NOMO-1 (cell line): ENCODE results near the gene SFTPD.

Source experiments
- DNase-seq, 2 experiments: peaks; one replicate each; lab custom pipeline; 2025; ENCODE audit not compliant: unreplicated experiment in 2 of 2; lab: John Stamatoyannopoulos, UW

Gene SFTPD

GRCh38 chr10:79946271-79947082, 2.4 kb downstream of the SFTPD start:
- no peak for DNase-seq

GRCh38 chr10:79944428-79945395, 4.2 kb downstream of the SFTPD start:
- DNase-seq: no peak

GRCh38 chr10:79943871-79944270, 5.0 kb downstream of the SFTPD start:
- DNase-seq: no peak

GRCh38 chr10:79942261-79943185, 6.4 kb downstream of the SFTPD start:
- DNase-seq: no peak

- DNase-seq: no peak
Observed at GRCh38 chr10:79941585-79942210, 7.2 kb downstream of the SFTPD start.

DNA sequence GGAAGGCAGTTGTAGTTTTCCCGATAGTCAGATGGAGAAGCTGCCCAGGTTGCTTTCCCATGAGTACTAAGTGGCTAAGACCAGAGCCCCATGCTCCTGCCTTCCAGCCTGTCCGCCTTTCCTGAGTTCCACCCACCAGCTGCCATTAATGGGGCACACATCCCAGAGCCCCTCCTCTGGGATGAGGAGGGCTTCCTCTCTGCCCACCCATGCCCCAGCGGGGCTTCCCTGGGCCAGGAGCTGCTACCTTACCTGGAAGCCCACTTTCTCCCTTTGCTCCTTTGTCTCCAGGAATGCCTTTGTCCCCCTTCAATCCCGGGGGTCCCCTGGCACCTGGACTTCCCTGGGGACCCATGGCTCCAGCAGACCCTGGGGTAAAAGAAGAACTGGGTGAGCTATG, 7.8 kb downstream of the SFTPD start:
- no peak for DNase-seq

GRCh38 chr10:79940431-79940830, 8.5 kb downstream of the SFTPD start:
- DNase-seq: no peak

DNA sequence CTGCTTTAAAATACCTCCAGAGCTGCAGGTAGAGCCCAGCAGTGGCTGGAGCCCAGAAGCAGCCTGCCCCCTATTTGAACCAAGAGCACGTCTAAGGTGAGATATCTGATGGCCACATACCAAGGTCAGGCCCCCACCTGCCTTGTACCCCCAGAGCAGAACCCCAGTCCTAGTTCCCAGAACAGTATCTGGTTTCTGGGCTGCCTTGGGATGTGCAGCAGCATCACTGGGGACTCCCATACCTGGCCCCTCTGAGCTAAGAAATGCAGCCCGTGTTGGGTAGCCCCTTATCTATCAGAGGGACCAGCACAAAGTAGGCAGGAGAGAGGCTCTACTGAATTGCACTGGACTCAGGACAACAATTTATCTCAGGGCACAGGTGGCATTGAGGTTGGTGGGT, 8.9 kb downstream of the SFTPD start:
- no peak for DNase-seq

DNA sequence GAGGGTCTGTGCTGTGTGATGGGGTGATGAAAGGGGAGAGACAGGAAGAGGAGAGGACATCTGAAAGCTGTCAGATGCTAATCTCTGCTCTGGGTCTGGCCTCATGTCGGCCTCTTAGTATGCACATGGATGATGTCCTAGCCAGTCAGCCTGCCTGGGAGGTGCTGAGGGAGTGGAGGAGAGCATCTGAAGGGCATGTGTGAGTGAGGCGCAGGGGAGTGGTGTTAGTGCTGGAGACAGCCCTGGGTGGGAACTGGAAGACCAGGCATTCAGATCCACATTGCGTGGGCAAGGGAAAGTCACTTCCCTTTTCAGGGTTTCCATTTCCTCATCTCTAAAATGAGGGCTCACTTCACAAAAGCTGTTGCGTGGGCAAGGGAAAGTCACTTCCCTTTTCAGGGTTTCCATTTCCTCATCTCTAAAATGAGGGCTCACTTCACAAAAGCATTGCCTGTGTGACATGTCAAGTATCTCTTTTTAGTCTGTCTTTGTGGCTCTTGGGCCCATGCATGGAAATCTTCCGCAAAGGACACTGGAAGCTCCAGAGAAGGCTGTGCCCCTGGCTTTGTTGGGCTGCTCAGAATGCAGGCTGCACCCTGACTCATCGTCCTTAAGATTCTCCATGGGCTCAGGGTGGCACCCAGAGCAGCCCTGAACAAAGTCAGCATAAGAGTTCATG, 10.0 kb downstream of the SFTPD start:
- peak; percentile 72 to 91 for DNase-seq

- DNase-seq: no peak
Observed at GRCh38 chr10:79937701-79938151, 11.2 kb downstream of the SFTPD start.

DNA sequence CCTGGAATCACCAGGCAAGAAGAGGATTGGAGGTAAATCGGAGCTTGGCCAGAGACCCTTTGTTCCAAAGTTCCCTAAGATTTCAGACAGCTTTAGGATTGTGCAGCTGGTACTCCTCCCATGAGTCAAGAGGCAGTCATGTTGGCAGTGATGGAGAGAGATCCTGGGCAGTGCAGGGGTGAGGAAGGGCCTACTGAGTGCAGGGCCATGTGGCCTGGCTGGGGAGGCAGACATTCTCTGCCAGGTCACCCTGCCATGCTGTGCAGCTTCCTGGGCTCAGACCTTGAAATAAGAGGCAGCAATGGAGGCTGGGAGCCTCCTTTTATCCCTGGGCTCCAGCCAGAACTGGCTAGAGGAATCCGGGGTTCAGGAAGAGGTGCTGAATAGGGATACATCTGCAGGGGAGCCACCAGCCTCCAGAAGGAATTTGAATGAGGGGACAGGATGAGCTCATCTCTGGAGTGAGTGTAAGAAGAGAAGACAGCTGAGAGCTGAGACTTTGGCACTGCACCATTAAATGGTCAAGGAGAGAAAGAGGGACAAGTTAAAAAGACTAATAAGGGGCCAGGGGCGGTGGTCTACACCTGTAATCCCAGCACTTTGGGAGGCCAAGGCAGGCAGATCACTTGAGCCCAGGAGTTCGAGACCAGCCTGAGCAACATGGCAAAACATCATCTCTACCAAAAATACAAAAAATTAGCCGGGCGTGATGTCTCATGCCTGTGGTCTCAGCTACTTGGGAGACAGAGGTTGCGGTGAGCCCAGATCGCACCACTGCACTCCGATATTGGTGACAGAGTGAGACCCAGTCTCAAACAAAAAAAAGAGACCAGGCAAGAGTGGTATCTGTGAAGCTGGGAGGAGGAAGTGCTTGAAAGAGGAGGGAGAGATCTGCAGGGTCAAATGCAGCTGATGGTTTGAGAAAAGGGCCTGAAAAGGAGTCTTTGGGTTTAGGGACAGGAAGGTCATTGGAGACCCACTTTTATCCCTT, 12.0 kb downstream of the SFTPD start:
- DNase-seq: no peak

- no peak for DNase-seq
Observed at GRCh38 chr10:79933961-79934360, 14.9 kb downstream of the SFTPD start.

- no peak for DNase-seq
Observed at GRCh38 chr10:79932841-79933379, 16.0 kb downstream of the SFTPD start.

GRCh38 chr10:79932307-79932706, 16.6 kb downstream of the SFTPD start:
- no peak for DNase-seq

GRCh38 chr10:79930751-79931150, 18.2 kb downstream of the SFTPD start:
- no peak for DNase-seq

DNA sequence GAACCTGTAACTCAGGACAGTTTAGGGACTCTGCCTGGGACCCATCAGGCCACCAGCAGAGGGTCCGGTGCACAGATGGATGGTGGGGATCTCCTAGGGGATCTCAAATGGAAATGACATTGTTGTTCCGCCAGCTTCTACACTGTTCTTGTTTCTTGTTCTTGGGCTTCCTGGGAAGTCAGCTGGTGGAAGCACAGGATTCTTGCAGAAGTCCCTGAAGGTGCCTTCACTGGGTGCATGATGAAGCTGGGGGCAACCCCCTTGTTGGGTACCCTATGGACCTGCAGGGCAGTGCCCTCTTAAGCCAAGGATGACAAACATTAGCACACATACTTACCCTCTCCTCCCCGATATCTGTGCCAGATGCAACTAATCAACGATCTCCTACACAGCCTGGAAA, 18.6 kb downstream of the SFTPD start:
- no peak for DNase-seq

- peak; percentile 33 to 35 for DNase-seq
Observed at GRCh38 chr10:79929409-79929904, 19.4 kb downstream of the SFTPD start.

- DNase-seq: no peak
Observed at GRCh38 chr10:79928028-79928583, 20.8 kb downstream of the SFTPD start.
